PC-3 (cell line): ENCODE measurements around the gene RAB22A. TPM values are rescaled to one million over a fixed set of nuclear protein-coding genes. Genes with fewer than 3 reads are reported as not detected.

Source experiments
- ATAC-seq: fragments of 200-7000 bp; cut with Tn5 transposase; 2 replicates; pipeline ENCODE4 v1.9.1; 2020; ENCODE audit warnings: mild to moderate bottlenecking, moderate library complexity
- BruUV-seq: library from RNA; stranded (reverse); fragments of 400-500 nt; replicated peaks from 2 replicates; lab custom pipeline; 2021; lab: Mats Ljungman, UMichigan
- CTCF ChIA-PET: fragments of 300-600 bp; sonication (Branson Sonifier 250); formaldehyde crosslinking; loops from one replicate; lab custom pipeline; 2022; ENCODE audit warnings: antibody characterized with exemption; lab: Charles Lee
- POLR2A ChIA-PET: fragments of 300-600 bp; sonication (Branson Sonifier 250); formaldehyde crosslinking; loops from one replicate; lab custom pipeline; 2022; ENCODE audit warnings: antibody characterized with exemption; ENCODE audit not compliant: unreplicated experiment; lab: Charles Lee
- DNase-seq: peaks from one replicate; pipeline ENCODE4 v3.0.0-alpha.2; 2015
- H2AFZ ChIP-seq: fragments of 300-600 bp; sonication (generic); 2 replicates; pipeline ENCODE4 v1.6.0; 2016; ENCODE audit warnings: antibody characterized with exemption, low read length
- H3F3A ChIP-seq: fragments of 300-600 bp; sonication (generic); one replicate; pipeline ENCODE4 v1.6.0; 2017; ENCODE audit warnings: antibody characterized with exemption, low read length, control low read depth, mild to moderate bottlenecking; ENCODE audit not compliant: unreplicated experiment
- H3K27ac ChIP-seq: fragments of 300-600 bp; sonication (generic); 2 replicates; pipeline ENCODE4 v1.5.1; 2016; ENCODE audit warnings: mild to moderate bottlenecking, low read length
- H3K27me3 ChIP-seq: fragments of 300-600 bp; sonication (generic); 2 replicates; pipeline ENCODE4 v1.6.1; 2016; ENCODE audit warnings: low read length, mixed read lengths
- H3K36me3 ChIP-seq: fragments of 300-600 bp; sonication (generic); 2 replicates; pipeline ENCODE4 v1.6.1; 2016; ENCODE audit warnings: low read depth, mixed run types, low read length, mixed read lengths
- H3K4me1 ChIP-seq: fragments of 300-600 bp; sonication (generic); 2 replicates; pipeline ENCODE4 v1.5.1; 2016; ENCODE audit warnings: low read length; ENCODE audit not compliant: insufficient read depth
- H3K4me2 ChIP-seq: fragments of 300-600 bp; sonication (generic); 2 replicates; pipeline ENCODE4 v1.6.0; 2016; ENCODE audit warnings: low read length
- H3K4me3 ChIP-seq: fragments of 300-600 bp; sonication (generic); 2 replicates; pipeline ENCODE4 v1.5.1; 2016; ENCODE audit warnings: mild to moderate bottlenecking, low read length, mixed read lengths
- H3K79me2 ChIP-seq: fragments of 300-600 bp; sonication (generic); 2 replicates; pipeline ENCODE4 v1.6.1; 2017; ENCODE audit warnings: low read length, mixed read lengths
- H3K9ac ChIP-seq: fragments of 300-600 bp; sonication (generic); 2 replicates; pipeline ENCODE4 v1.6.0; 2016; ENCODE audit warnings: mild to moderate bottlenecking, low read length
- H3K9me2 ChIP-seq: fragments of 300-600 bp; sonication (generic); replicated peaks from 2 replicates; pipeline ENCODE4 v1.6.1; 2016; ENCODE audit warnings: mixed run types, low read length, mixed read lengths
- H3K9me3 ChIP-seq: fragments of 300-600 bp; sonication (generic); 2 replicates; pipeline ENCODE4 v1.6.1; 2016; ENCODE audit warnings: low read length, mixed read lengths
- H4K20me1 ChIP-seq: fragments of 300-600 bp; sonication (generic); 2 replicates; pipeline ENCODE4 v1.6.1; 2016; ENCODE audit warnings: low read length, mixed read lengths
- CTCF ChIP-seq: fragments of 300-600 bp; sonication (generic); conservative IDR thresholded peaks from 2 replicates; pipeline ENCODE4 v1.5.1; 2017; ENCODE audit warnings: antibody characterized with exemption, low read depth, mild to moderate bottlenecking, low read length
- EZH2 ChIP-seq: fragments of 300-600 bp; sonication (generic); IDR thresholded peaks from one replicate; pipeline ENCODE4 v1.6.1; 2017; ENCODE audit warnings: antibody characterized with exemption, mild to moderate bottlenecking, low read length; ENCODE audit not compliant: unreplicated experiment
- EZH2phosphoT487 ChIP-seq: fragments of 300-600 bp; sonication (generic); IDR thresholded peaks from 2 replicates; pipeline ENCODE4 v1.6.1; 2018; ENCODE audit warnings: mild to moderate bottlenecking, antibody characterized with exemption, low read length, borderline replicate concordance
- intact Hi-C: fragments of 100-400 bp; cut with micrococcal nuclease; formaldehyde crosslinking; loops from 2 replicates; pipeline ENCODE4 v1.9.0; 2023
- total RNA-seq: library from RNA; depleted of rRNA; stranded (reverse); fragments of >200 nt; gene quantifications from 2 replicates; pipeline ENCODE4 v1.2.3, GENCODE V29; 2014

The RAB22A gene
- total RNA-seq, 1 experiment from 2014 or later, result 47.4 TPM

GRCh38 chr20:58384821-58385220, 75.3 kb downstream of the RAB22A start:
- no TSS peak for BruUV-seq
- Histone ChIP-seq H3K79me2 (peaks cover 7% of the 10 kb centered on the region), H3K27me3 (no peaks in the 10 kb centered on the region), H3K4me2 (no peak overlapping the region), H3K36me3 (no peaks in the 10 kb centered on the region), H3K9ac (no peak overlapping the region), H3K4me3 (no peak overlapping the region), H3F3A (no peaks in the 10 kb centered on the region), H2AFZ (no peak overlapping the region), H3K9me3 (0 out of 2 replicates have a peak, but pooled peaks cover 6% of the 10 kb centered on the region), H3K27ac (no peak overlapping the region), H3K4me1 (peaks cover 9% of the 10 kb centered on the region), H4K20me1 (no peaks in the 10 kb centered on the region), H3K9me2 (no peaks in the 10 kb centered on the region)
- POLR2A ChIA-PET, result no interaction called here
- TF ChIP-seq CTCF (no peak), EZH2phosphoT487 (no peak)
- intact Hi-C loops, result loop anchor here (5.0 to 10.0 kb wide), 2 partner anchors 60 to 78 kb away; partner anchors contain the start of gene RAB22A
- no peak for ATAC-seq
- CTCF ChIA-PET, result interaction anchor here (0.7 kb wide), 1 partner anchor 151 kb away, joined by 3 read pairs; no protein-coding TSS in a partner anchor
- DNase-seq, result no peak

GRCh38 chr20:58388028-58388601, 78.6 kb downstream of the RAB22A start:
- Histone ChIP-seq H3K9me2 (no peaks in the 10 kb centered on the region), H3F3A (no peaks in the 10 kb centered on the region), H3K27ac (no peak overlapping the region), H3K79me2 (peaks cover 40% of the 10 kb centered on the region), H3K36me3 (peaks cover 20% of the 10 kb centered on the region), H3K9ac (peak overlapping the region; percentile 40; the same call in 1 of the 2 replicates), H3K4me3 (peak overlapping the region; percentile 83), H4K20me1 (peaks cover 20% of the 10 kb centered on the region; the same call in 1 of the 2 replicates), H3K9me3 (no peaks in the 10 kb centered on the region), H3K27me3 (no peaks in the 10 kb centered on the region), H2AFZ (peak overlapping the region; percentile 66), H3K4me2 (peak overlapping the region; percentile 79), H3K4me1 (peaks cover 30% of the 10 kb centered on the region)
- TF ChIP-seq EZH2, result no peak
- no peak for ATAC-seq
- no TSS peak for BruUV-seq
- ChIA-PET POLR2A (no interaction called here), CTCF (no interaction called here)
- no peak for DNase-seq
- intact Hi-C loops, result loop anchor here (5.0 to 10.0 kb wide), 2 partner anchors 57 to 81 kb away; partner anchors contain the start of gene RAB22A

GRCh38 chr20:58388882-58389323, 79.4 kb downstream of the RAB22A start, which contains the start of gene VAPB:
Gene VAPB, plus strand, starts transcription at chr20:58389229. Its CDS starts 231 bp downstream, at chr20:58389460.
- no TSS peak for BruUV-seq
- peak within 1 kb of the TSS; percentile 83 for H3K4me3 ChIP-seq
- intact Hi-C loops, result loop anchor here (5.0 to 10.0 kb wide), 2 partner anchors 56 to 82 kb away; partner anchors contain the start of gene RAB22A

More at GRCh38 chr20:58388882-58389323, 79.4 kb downstream of the RAB22A start, which contains the start of gene VAPB:
- Histone ChIP-seq H3K4me2 (peak within 1 kb of the TSS; percentile 83), H3K9me3 (no peaks in the 10 kb centered on the region), H4K20me1 (peaks cover 22% of the 10 kb centered on the region; the same call in 1 of the 2 replicates), H3K4me1 (peaks cover 34% of the 10 kb centered on the region), H3K27me3 (no peaks in the 10 kb centered on the region), H3K79me2 (peaks cover 48% of the 10 kb centered on the region), H2AFZ (peak within 1 kb of the TSS; percentile 76), H3K36me3 (peaks cover 23% of the 10 kb centered on the region), H3K9ac (peak within 1 kb of the TSS; percentile 98), H3K9me2 (no peaks in the 10 kb centered on the region), H3K27ac (peak within 1 kb of the TSS; percentile 69), H3F3A (no peaks in the 10 kb centered on the region)
- TF ChIP-seq EZH2 (no peak), EZH2phosphoT487 (no peak), CTCF (no peak)
- DNase-seq (peak; percentile 99), ATAC-seq (peak; percentile 99)
- ChIA-PET CTCF (no interaction called here), POLR2A (interaction anchor here (0.5 to 1.1 kb wide), 9 partner anchors 11 to 1165 kb away, joined by 3 to 8 read pairs (median 5); no protein-coding TSS in a partner anchor)
